Karpas-422 (cell line): Measurements from ENCODE around the gene FAM25C. TPM values are rescaled to one million over a fixed set of nuclear protein-coding genes. Genes with fewer than 3 reads are reported as not detected.
"Not testable (repeated sequence)": the region's sequence is repeated elsewhere in the genome, so short reads cannot be mapped to it uniquely, and the experiment has no call there.

Experiments used
- DNase-seq: peaks from one replicate; pipeline ENCODE4 v3.0.0-alpha.2; 2015
- H2AFZ ChIP-seq: fragments of 200-600 bp; sonication (generic); 2 replicates; pipeline ENCODE4 v1.6.1; 2014; ENCODE audit warnings: antibody characterized with exemption, low read length, mixed read lengths
- H3K27ac ChIP-seq: fragments of 200-600 bp; sonication (generic); 2 replicates; pipeline ENCODE4 v1.5.1; 2014; ENCODE audit warnings: mild to moderate bottlenecking, low read length, moderate library complexity
- H3K27me3 ChIP-seq: fragments of 200-600 bp; sonication (generic); 2 replicates; pipeline ENCODE4 v1.6.1; 2014; ENCODE audit warnings: low read length, mixed read lengths
- H3K36me3 ChIP-seq: fragments of 200-600 bp; sonication (generic); 2 replicates; pipeline ENCODE4 v1.6.1; 2014; ENCODE audit warnings: low read length, mixed read lengths; ENCODE audit not compliant: insufficient read depth
- H3K4me1 ChIP-seq: fragments of 200-600 bp; sonication (generic); 2 replicates; pipeline ENCODE4 v1.6.1; 2014; ENCODE audit warnings: mild to moderate bottlenecking, low read length, mixed read lengths
- H3K4me2 ChIP-seq: fragments of 200-600 bp; sonication (generic); 2 replicates; pipeline ENCODE4 v1.6.1; 2014; ENCODE audit warnings: low read length, low read depth, mild to moderate bottlenecking; ENCODE audit not compliant: poor library complexity, severe bottlenecking
- H3K4me3 ChIP-seq: fragments of 200-600 bp; sonication (generic); 2 replicates; pipeline ENCODE4 v1.5.1; 2014; ENCODE audit warnings: mild to moderate bottlenecking, antibody characterized with exemption, low read length, mixed read lengths
- H3K79me2 ChIP-seq: fragments of 200-600 bp; sonication (generic); 2 replicates; pipeline ENCODE4 v1.6.1; 2014; ENCODE audit warnings: mild to moderate bottlenecking, low read length, mixed read lengths
- H3K9ac ChIP-seq: fragments of 200-600 bp; sonication (generic); 2 replicates; pipeline ENCODE4 v1.6.0; 2014; ENCODE audit warnings: low read length
- H3K9me2 ChIP-seq: fragments of 200-600 bp; sonication (generic), shearing (Covaris generic); replicated peaks from 2 replicates; pipeline ENCODE4 v1.6.0; 2014; ENCODE audit warnings: mild to moderate bottlenecking, low read length, moderate library complexity; ENCODE audit not compliant: insufficient read depth
- H3K9me3 ChIP-seq: fragments of 300-700, 200-600 bp; sonication (generic); 2 replicates; pipeline ENCODE4 v1.6.1; 2014; ENCODE audit warnings: low read length, mixed read lengths
- H4K20me1 ChIP-seq: fragments of 200-600 bp; sonication (generic); 2 replicates; pipeline ENCODE4 v1.6.1; 2014; ENCODE audit warnings: mild to moderate bottlenecking, antibody characterized with exemption, low read length, low read depth; ENCODE audit not compliant: insufficient read depth
- total RNA-seq: library from RNA; depleted of rRNA; stranded (reverse); fragments of >200 nt; shearing (Covaris generic); gene quantifications from 2 replicates; pipeline ENCODE4 v1.2.3, GENCODE V29; 2014; ENCODE audit warnings: low replicate concordance

The FAM25C gene
- total RNA-seq, 1 experiment from 2014 or later = not detected

DNA sequence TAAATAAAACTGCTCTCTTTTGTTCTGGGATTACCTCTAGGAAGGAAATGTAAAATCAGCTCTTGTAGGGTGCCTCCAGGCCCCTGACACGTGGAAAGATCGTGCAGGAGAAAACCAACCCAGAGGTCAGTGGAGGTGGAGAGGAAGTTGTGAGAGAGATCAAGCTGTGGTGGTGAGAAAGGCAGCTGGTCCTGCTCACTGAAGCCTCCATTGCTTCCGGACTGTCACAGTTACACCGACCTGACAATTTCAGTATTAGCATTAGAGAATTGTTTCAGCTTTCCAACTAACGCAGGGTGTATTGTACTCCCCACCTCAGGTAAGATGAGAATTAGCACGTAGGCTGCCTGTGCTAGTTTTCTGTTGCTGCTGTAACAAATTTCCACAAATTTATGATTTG, 30.6 kb downstream of the FAM25C start:
- H3K27me3 ChIP-seq, H3K4me2 ChIP-seq, H4K20me1 ChIP-seq, H3K9ac ChIP-seq, H3K4me3 ChIP-seq, H3K36me3 ChIP-seq, H3K4me1 ChIP-seq, DNase-seq, H3K9me2 ChIP-seq, H3K9me3 ChIP-seq, H3K27ac ChIP-seq, H2AFZ ChIP-seq, H3K79me2 ChIP-seq: not testable (repeated sequence)

GRCh38 chr10:47964280-47965063, 35.1 kb downstream of the FAM25C start:
- not testable (repeated sequence) for H3K36me3 ChIP-seq, H3K9ac ChIP-seq, H2AFZ ChIP-seq, DNase-seq, H3K4me3 ChIP-seq, H3K4me2 ChIP-seq, H3K27ac ChIP-seq, H3K4me1 ChIP-seq, H3K27me3 ChIP-seq, H3K9me2 ChIP-seq, H3K79me2 ChIP-seq, H3K9me3 ChIP-seq, H4K20me1 ChIP-seq

DNA sequence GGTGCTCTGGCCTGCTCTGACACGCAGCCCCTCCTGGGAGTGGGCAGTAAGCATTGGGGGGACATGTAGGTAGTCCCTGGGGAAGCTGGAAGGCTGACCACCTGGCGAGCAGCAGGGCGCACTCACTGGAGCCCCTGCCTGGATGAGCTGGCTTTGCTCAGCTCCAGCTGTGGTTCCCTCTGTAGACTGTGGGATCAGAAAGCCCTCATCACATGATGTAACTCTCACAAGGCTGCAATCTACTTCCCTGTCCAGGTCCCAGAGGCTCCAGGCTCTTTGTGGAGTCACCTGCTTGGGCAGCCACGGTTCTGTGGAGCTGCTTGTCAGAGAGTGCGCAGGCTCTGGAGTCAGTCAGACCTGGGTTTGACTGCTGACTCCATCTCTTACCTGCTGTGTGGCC, 36.8 kb downstream of the FAM25C start:
- H4K20me1 ChIP-seq, H3K4me3 ChIP-seq, H3K27me3 ChIP-seq: not testable (repeated sequence)

DNA sequence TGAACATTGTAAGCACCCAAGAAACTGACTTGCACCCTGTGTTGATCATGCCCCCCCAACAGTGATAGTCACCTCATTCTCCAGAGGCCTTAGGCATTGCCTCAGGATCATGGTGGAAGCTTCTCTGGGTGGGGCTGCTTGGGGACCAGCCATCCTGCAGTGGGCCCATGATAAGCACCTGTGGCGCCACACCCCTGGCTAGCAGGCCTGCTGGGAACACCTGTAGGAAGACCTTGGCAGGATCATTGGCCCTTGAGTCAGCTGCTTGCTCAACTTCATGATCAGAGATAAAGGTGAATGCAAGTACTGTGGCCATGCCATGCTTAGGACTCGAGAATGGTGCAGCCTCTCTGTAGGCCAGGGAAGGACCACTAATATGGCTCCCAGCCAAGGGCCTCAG, 38.9 kb downstream of the FAM25C start:
- H3K9me3 ChIP-seq, H3K4me2 ChIP-seq, H3K79me2 ChIP-seq, H2AFZ ChIP-seq, H3K4me3 ChIP-seq, H3K9ac ChIP-seq, DNase-seq, H3K9me2 ChIP-seq, H3K27me3 ChIP-seq, H3K27ac ChIP-seq, H3K4me1 ChIP-seq, H3K36me3 ChIP-seq, H4K20me1 ChIP-seq: not testable (repeated sequence)

More for the DNA sequence above, 36.8 kb downstream of the FAM25C start:
- not testable (repeated sequence) for H3K79me2 ChIP-seq, H3K27ac ChIP-seq, H3K9me2 ChIP-seq, H3K36me3 ChIP-seq, H3K9me3 ChIP-seq, H2AFZ ChIP-seq, H3K4me1 ChIP-seq, H3K4me2 ChIP-seq, DNase-seq, H3K9ac ChIP-seq

- not testable (repeated sequence) for H2AFZ ChIP-seq, H3K9me2 ChIP-seq, H3K27ac ChIP-seq, H3K9ac ChIP-seq, H3K9me3 ChIP-seq, H3K27me3 ChIP-seq, H3K79me2 ChIP-seq, H3K4me3 ChIP-seq, DNase-seq, H3K36me3 ChIP-seq, H3K4me2 ChIP-seq, H3K4me1 ChIP-seq, H4K20me1 ChIP-seq
Measured at GRCh38 chr10:47959677-47960076, 39.9 kb downstream of the FAM25C start.

DNA sequence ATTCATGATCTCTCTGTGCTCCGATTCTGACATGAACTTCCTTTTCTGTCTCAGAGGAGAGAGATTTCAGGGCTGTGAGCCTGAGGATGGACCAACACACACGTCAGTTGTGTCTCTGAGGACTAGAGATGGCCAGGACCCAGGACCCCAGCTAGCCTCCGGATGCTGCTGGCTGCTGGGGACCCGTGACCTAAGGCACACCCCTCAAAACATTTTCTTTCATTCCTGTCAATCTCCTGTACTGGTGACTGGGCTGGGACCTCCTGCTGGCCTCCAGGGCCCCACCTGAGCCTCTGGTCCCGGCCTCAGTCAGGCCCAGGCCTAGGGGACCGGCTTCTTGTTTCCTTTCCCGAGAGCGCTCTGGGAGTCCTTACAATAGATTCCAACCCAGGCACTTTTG, 42.4 kb downstream of the FAM25C start:
- H3K4me3 ChIP-seq, H3K36me3 ChIP-seq, H2AFZ ChIP-seq, H4K20me1 ChIP-seq, H3K9me3 ChIP-seq, H3K27me3 ChIP-seq, H3K4me1 ChIP-seq, H3K9ac ChIP-seq, H3K79me2 ChIP-seq, H3K4me2 ChIP-seq, DNase-seq, H3K9me2 ChIP-seq, H3K27ac ChIP-seq: not testable (repeated sequence)

- not testable (repeated sequence) for H3K9me3 ChIP-seq, H2AFZ ChIP-seq, H3K9ac ChIP-seq, H3K4me2 ChIP-seq, H3K27ac ChIP-seq, H3K27me3 ChIP-seq, H3K9me2 ChIP-seq, H3K4me3 ChIP-seq, DNase-seq, H4K20me1 ChIP-seq, H3K4me1 ChIP-seq, H3K36me3 ChIP-seq, H3K79me2 ChIP-seq
Measured at GRCh38 chr10:47947424-47947823, 52.2 kb downstream of the FAM25C start.
